RPMI8226 (cell line): ENCODE results near the gene CYRIA.

ENCODE experiments used
- DNase-seq: peaks from one replicate; pipeline ENCODE4 v3.0.0-alpha.2; 2015

CYRIA gene

GRCh38 chr2:16666449-16666801 lies 791 bp upstream of the CYRIA start:
- DNase-seq: no peak

DNA sequence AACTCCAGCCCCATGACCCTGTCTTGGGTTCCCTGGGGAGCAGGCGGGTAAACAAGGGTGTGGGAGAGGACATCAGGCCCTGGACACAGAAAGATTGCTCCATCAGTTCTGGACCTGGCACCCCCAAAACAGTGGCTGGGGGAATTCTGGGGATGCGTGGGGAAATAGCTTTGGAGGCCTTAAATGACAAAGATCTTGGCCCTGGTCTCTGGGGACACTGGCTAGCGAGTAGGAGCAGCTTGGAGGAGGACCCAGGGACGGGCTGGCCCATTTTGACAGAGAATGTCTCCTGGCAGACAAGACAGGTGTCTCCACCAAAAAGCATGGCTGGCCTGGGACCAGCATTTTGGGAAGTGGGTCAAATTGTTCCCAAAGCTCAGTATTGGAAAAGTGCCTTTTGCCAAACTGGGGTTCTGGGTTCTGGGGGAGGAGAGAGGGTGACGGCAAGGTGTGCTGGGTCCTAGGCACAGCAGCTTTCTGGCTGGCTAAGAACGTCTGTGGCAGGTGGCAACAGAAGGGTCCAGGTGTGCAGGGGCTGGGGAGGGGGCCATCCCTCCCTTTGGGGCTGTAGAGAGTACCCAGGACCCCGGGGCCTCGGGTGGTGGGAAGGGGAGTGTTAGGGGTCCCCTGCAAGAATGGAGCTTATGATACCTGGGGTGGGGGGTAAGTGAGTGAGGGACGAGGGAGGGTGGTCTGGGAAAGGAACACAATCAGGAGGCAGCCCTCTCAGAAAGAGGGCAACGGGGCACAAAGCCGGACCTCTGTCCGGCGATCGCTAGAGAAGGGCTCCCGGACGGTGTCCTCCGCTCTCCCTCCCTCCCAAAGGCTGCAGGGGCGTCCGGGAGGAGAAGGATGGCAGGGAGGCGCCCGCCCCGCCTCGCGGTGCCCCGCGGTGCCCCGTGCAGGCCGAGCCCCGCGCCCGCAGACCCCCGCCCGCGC lies 556 bp downstream of the CYRIA start:
- DNase-seq: no peak

- no peak for DNase-seq
These were observed 1.4 kb downstream of the CYRIA start for GRCh38 chr2:16664052-16664731.

DNA sequence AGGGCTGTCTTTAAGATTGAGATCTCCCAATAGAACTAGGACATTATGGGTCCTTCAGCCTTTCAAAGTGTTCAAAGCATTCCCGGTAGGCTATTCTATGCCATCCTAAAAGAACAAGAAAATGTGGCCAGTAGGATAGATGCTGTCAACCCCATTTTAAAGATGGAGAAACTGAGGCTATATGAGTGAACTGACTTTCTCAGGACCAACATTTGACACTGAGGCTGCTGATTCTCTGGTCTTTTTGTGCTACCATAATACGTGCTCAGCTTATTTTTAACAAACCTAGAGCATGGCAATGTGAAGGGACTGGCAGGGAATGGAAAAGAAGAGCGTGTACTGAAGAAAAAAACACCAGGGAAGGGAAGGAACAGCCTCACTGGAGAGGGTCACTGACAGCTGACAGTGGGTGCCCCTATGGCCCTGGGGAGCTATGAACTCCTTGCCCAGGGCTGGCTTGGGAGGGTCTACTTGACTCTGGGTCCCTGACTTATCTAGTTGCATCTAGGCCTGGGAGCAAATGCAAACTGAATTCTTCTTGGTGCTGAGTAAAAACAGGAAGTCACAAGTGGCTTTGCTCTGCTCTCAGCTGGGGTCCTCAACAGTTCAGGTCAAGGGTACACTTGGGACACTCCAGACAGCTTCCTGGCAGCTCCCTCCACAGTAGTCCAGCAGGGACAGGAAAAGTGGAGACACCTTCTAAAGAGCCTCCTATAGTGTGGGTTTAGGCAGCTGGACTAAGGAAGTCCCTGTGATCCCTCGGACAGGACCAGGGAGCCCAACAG lies 2.3 kb downstream of the CYRIA start:
- DNase-seq: no peak

DNA sequence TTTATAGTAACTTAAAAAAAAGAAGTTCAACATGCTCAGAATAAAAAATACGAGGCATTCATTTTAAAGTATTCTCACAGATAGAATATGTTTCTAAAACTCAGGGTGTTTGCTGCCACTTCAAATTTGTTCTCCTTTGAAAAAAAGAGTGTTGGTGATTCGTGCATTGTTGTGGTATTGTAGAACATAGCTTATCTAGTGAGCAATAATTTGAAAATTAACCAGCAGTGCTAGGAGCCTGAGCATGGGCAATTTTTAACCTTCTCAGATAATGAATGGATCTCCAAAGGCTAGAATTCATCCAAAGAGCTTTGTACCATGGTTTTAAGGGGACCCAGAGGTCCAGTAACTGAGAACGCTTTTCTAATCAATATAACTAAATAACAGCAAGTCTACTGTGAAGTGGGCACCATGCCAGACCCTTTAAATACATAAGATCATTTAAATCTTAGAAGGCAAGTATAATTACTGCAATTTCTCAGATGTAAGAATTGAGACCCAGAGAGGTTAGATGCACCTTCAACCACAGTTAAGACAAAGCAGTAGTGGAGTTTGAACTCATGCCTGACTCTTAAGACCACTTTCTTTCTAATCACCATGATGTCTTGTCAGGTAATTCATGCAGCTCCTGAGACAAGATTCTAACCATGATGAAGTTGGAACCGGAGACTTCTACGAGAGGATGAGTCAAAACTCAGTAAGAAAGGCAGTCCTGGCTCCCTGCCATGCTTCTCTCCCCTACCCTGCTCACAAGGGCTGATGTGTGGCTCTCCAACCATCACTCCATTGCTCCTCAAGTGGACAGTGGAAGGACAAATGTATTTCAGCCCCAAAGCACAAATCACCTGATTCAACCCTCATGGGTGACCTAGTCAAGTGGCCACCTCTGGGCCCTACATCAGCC lies 3.4 kb downstream of the CYRIA start:
- DNase-seq: no peak

DNA sequence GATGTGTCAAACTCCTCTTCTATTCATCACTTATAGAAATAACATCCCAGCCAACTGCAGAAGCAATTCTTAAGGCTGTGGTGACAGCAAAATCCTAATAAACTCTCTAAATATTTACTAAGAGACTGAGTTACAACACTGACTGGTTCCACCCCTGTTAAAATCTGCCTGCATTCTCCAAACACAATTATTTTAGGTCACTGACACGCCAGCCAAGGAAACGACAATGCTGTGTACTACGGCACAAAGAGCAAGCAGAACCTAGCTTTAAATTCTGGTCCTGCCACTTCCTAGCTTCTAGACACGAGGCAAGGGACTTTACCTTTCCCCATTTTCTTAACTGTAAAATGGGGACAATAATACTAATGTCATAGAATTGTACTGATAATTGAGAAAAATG lies 4.1 kb downstream of the CYRIA start:
- no peak for DNase-seq

- DNase-seq: no peak
These were observed 5.1 kb downstream of the CYRIA start for GRCh38 chr2:16660556-16660955.

GRCh38 chr2:16660114-16660513 lies 5.5 kb downstream of the CYRIA start:
- no peak for DNase-seq

GRCh38 chr2:16658076-16658739 lies 7.4 kb downstream of the CYRIA start:
- DNase-seq: no peak

GRCh38 chr2:16657671-16658070 lies 8.0 kb downstream of the CYRIA start:
- DNase-seq: no peak

GRCh38 chr2:16656784-16657391 lies 8.7 kb downstream of the CYRIA start:
- DNase-seq: no peak

DNA sequence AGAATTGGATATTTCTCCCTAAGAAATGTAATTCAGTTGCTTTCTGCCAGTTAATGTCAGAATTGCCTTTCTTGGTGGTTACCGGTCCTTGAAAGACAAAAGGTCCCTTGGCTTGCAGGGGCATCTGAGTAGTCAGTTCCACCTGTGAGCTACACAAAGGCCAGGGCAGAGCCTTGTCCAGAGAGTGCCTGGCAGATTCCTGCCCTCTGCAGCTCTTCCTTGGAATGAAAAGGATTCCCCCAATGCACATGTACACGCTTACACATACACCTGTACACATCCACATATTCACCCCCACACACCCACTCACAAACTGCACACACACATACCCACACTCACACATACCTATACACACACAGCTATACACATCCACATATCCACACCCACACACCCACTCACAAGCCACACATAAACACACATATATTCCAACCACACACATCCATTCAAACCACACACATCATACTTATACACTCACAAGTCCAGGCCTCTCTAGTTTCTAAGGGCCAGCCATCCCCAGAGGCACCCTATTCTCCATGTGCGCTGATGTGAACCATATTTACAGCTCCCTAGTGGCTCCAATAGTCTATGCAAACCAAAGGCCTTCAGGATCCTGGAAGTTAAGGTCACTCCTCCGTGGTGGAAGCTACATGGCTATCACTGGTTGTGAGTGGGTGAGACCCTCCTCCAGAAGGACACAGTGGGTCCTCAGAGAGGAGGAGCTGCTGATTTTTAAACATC lies 9.6 kb downstream of the CYRIA start:
- no peak for DNase-seq

DNA sequence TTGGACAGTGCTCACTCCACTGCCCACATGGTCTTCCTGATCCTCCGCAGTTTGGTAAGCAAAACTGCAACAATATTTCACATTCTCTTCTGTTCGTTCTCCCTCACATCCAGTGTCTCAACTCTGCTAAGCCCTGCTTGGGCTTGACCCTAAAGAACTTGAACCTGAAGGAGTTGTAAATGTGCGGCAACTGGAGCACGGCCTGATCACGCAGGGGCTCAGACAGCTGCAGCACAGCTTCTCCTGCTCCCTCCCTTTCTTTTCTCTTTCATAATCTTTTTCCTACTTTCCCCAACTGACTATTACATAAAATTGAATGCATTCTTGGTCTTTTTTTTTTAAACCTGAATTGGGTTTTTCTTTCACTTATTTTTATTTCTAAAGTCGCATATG lies 10.2 kb downstream of the CYRIA start:
- no peak for DNase-seq

GRCh38 chr2:16654833-16655444 lies 10.7 kb downstream of the CYRIA start:
- no peak for DNase-seq

DNA sequence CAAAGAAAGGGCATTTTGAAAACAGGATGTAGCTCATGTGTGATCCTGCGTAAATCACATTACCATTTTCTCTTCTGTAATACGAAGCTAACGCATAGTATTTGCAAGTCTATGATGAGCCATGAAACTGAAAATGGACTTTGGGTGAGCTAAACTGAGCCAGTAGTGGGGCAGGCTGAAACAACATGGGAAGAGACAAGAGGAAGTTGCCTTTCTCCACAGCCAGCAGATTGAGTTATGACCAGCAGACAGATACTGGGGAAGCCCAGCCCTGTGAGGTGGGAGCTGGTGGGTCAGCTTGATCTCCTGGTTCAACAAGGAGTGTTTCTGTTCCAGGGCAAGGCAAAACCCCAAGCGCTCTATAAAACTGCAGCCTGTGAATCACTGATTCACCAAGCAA lies 11.8 kb downstream of the CYRIA start:
- DNase-seq: no peak

DNA sequence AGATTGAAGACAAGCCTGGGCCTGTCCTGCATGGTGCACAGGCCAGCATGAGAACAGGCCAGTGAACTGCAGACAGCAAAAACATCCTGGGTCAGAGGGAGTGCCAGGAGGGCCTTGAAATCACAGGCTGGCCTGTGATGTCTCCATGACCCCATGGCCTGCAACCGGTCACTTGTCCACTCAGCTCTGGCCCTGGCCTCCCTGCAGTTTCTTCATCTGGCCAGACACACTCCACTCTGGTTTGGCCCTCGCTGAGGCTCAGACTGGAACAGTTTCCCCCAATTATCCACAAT lies 12.6 kb downstream of the CYRIA start:
- DNase-seq: no peak

- DNase-seq: no peak
These were observed 13.1 kb downstream of the CYRIA start for GRCh38 chr2:16652296-16653082.

DNA sequence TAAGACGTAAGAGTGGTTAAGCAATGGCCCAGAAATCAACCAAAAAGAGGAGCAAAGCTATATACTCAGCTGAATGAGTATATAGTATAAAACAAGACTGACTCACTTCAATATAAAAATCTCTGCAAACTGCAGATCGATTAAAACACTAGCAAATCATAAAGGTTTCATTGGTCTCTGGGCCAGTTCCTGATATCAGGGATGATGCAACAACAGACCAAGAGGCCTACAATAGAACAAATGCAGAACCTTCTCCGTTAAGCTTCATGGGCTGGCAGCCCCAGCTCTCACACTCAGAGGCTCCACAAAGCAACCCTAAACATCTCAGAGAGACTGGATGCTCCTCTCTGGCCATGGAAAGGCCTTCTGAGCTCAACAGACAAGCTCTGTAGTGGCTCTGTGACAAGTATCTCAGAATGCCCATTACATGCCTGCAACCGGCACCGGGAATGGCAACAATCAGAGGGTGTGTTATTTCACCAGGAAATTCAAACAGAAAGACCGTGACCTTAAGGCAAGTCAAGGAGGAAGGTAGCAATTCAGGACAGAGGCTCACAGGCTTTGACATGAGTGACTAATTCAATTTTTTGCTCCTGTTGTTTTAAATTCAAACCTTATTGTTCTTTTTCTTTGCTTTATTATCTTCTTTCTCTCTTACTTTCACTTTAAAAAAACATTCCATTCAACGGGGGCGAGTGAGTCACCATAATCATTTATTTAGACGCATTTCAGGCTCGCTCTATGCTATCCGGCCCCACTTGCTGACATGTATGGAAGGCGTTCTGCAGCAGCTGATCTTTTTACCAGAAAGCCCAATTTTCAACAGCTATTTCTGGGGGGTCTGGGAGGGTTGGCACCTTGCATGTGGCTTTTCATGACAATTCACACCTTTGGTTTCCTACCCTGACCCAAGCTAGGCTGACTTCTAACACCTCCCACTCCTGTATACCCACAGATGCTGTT lies 15.1 kb downstream of the CYRIA start:
- no peak for DNase-seq
